ENCODE results near the gene JADE2. TPM values are rescaled to one million over a fixed set of nuclear protein-coding genes. Genes with fewer than 3 reads are reported as not detected.

The JADE2 gene
- total RNA-seq, 1 donor from 2014 or later = 10.8 TPM

DNA sequence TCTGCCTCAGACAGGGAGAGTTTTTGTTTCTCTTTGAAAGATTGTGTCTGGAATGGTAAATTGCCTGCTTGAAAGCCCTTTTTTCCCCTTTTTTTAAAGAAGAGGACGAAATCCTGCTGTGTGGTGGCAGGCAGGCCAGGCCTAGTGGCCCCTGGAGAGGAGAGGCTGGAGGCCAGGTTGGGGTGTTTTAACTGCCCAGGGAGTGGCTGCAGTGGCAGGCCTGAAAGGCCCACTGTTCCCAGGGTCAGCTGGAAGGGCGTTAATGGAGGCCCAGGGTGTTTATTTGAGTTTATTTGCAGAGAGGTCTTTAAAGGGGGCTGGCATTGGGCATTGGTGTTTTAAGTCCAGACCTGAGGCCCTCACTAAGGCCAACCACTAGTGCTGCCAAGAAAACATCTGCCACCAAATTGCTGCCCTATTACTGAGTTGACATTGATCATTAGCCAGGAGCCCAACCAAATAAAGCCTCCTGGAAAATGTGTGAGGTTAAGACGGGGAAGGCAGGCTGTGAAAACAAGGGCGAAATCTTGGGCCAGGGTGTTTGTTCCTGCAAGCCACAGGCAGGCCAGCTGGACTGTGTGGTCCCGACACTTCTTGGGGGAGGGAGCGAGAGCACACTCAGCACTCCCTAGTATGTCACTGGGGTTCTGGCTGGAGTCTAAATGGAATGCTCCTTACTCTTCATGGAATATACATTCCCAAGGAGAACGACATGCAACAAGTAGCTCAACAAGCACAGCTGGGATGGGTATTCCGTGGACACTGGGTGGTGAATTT, 5.0 kb downstream of the JADE2 start:
- no peak for TF ChIP-seq CTCF (conservative IDR thresholded peaks at IDR 0.05)
- Mint-ChIP-seq H3K4me3 (no peak overlapping the region), H3K27me3 (peaks cover 4% of the 10 kb centered on the region), H3K9me3 (no peaks in the 10 kb centered on the region), H3K36me3 (no peaks in the 10 kb centered on the region), H3K27ac (no peak overlapping the region), H3K4me1 (ENCODE audit: unreplicated experiment) (peaks cover 18% of the 10 kb centered on the region)
- DNase-seq (ENCODE audit: extremely low spot score, unreplicated experiment) = no peak

DNA sequence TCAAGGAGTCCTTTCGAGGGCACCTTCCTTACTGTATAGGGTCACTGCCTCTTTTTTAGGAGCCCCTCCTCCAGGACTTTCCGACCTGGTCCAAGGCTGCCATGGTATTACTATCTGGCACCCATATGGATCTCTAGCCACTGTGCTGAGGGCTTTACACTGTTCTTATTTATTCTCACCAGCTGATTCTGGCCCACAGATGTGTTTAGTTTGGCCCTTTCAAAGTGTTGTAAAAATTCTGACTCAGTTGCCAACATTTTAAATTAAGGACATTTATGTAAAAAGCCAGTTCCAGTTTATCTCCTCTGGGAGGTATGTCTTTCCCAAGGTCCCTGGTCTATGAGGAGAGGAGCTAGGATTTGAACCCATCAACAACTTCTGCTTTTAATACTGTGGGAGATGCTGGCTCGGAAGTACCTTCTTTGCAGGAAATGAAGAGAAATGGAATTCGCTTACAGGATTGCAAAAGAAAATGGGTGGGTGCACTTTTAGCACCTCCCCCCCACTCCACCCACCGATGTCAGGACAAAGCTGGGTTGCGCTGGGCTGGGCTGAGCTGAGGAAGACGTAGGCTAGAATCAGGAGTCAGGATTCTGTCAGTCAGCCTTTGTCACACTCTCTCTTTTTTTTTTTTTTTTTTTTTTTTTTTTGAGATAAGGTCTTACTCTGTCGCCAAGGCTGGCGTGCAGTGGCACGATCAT, 7.8 kb downstream of the JADE2 start:
- no peak for DNase-seq (ENCODE audit: extremely low spot score, unreplicated experiment)
- Mint-ChIP-seq H3K27ac (no peak overlapping the region), H3K4me3 (no peak overlapping the region)

GRCh38 chr5:134534058-134534725, 8.7 kb downstream of the JADE2 start:
- Mint-ChIP-seq H3K27ac (no peak overlapping the region), H3K4me1 (ENCODE audit: unreplicated experiment) (peaks cover 13% of the 10 kb centered on the region), H3K9me3 (no peaks in the 10 kb centered on the region), H3K4me3 (no peak overlapping the region), H3K36me3 (no peaks in the 10 kb centered on the region), H3K27me3 (no peaks in the 10 kb centered on the region)
- TF ChIP-seq CTCF (conservative IDR thresholded peaks at IDR 0.05) = no peak
- no peak for DNase-seq (ENCODE audit: extremely low spot score, unreplicated experiment)

More for the DNA sequence above, 7.8 kb downstream of the JADE2 start:
- H3K27me3 Mint-ChIP-seq = no peaks in the 10 kb centered on the region
- TF ChIP-seq CTCF (conservative IDR thresholded peaks at IDR 0.05) = no peak
- H3K4me1 Mint-ChIP-seq (ENCODE audit: unreplicated experiment) = peaks cover 15% of the 10 kb centered on the region
- H3K36me3 Mint-ChIP-seq = no peaks in the 10 kb centered on the region
- no peaks in the 10 kb centered on the region for H3K9me3 Mint-ChIP-seq

DNA sequence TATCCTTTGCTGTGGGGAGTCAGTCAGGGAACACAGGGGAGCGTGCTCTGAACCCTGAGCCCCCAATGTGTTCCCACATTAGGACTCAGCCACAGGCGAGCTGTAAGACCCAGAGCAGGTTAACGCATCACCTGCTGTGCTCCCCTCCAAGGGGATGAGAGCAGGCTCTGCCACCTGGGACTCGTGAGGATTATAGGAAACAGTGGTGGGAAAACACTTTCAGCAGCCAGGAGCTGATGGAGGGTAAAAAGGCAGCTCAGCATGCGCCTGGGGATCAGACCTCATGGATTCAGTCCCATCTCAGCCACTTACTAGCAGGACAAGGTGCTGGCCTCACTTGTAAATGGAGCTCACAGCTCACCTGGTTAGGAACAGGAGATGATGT, 9.2 kb downstream of the JADE2 start:
- no peaks in the 10 kb centered on the region for H3K27me3 Mint-ChIP-seq
- H3K27ac Mint-ChIP-seq = no peak overlapping the region
- no peaks in the 10 kb centered on the region for H3K9me3 Mint-ChIP-seq
- no peak for TF ChIP-seq CTCF (conservative IDR thresholded peaks at IDR 0.05)
- DNase-seq (ENCODE audit: extremely low spot score, unreplicated experiment) = no peak
- peaks cover 13% of the 10 kb centered on the region for H3K4me1 Mint-ChIP-seq (ENCODE audit: unreplicated experiment)
- no peaks in the 10 kb centered on the region for H3K36me3 Mint-ChIP-seq
- H3K4me3 Mint-ChIP-seq = no peak overlapping the region

- no peak for DNase-seq (ENCODE audit: extremely low spot score, unreplicated experiment)
- H3K4me3 Mint-ChIP-seq = no peak overlapping the region
- no peak overlapping the region for H3K27ac Mint-ChIP-seq
- no peaks in the 10 kb centered on the region for H3K9me3 Mint-ChIP-seq
- H3K4me1 Mint-ChIP-seq (ENCODE audit: unreplicated experiment) = no peaks in the 10 kb centered on the region
- no peak for TF ChIP-seq CTCF (conservative IDR thresholded peaks at IDR 0.05)
- H3K27me3 Mint-ChIP-seq = no peaks in the 10 kb centered on the region
- no peaks in the 10 kb centered on the region for H3K36me3 Mint-ChIP-seq
Observed at GRCh38 chr5:134536876-134537275, 11.4 kb downstream of the JADE2 start.
